B cell (primary cell): Measurements from ENCODE around the gene CHST11. TPM values are rescaled to one million over a fixed set of nuclear protein-coding genes. Genes with fewer than 3 reads are reported as not detected.

Experiments
- ATAC-seq: fragments of 200-7000 bp; cut with Tn5 transposase; one replicate; pipeline ENCODE4 v1.10.0; 2021; ENCODE audit warnings: low read depth, mild to moderate bottlenecking, moderate number of reproducible peaks, moderate library complexity
- CTCF ChIA-PET: fragments of 350-600 bp; sonication (Branson Sonifier 250); formaldehyde crosslinking; loops from one replicate; lab custom pipeline; 2021; ENCODE audit warnings: antibody characterized with exemption, inconsistent platforms; lab: Charles Lee
- POLR2A ChIA-PET: fragments of 350-600 bp; sonication (Branson Sonifier 250); formaldehyde crosslinking; loops from one replicate; lab custom pipeline; 2021; ENCODE audit warnings: antibody characterized with exemption; lab: Charles Lee
- DNase-seq: peaks from one replicate; pipeline ENCODE4 v3.0.0; 2013
- H2AFZ ChIP-seq: 2 replicates; pipeline ENCODE4 v1.6.1; 2012; ENCODE audit warnings: mild to moderate bottlenecking, low read depth, low read length; ENCODE audit not compliant: insufficient read depth, poor library complexity, severe bottlenecking
- H3K27ac ChIP-seq, 2 donors: 1 replicate in 1 of 2; 2 replicates in 1 of 2; pipeline ENCODE4 v1.5.1; 2012 to 2013; ENCODE audit warnings: low read length in 2 of 2, mild to moderate bottlenecking in 2 of 2, moderate library complexity in 1 of 2
- H3K27me3 ChIP-seq, 4 experiments: fragments of 200-600 bp in 1 of 4; sonication (generic) in 1 of 4; replicated peaks in 1 of 4; 1 replicate in 2 of 4; 2 replicates in 2 of 4; pipeline versions ENCODE4 v1.6.1 to v1.7.0; 2013 to 2016; ENCODE audit warnings: low read length in 3 of 4, mild to moderate bottlenecking in 2 of 4, mixed read lengths in 1 of 4, moderate library complexity in 1 of 4; ENCODE audit not compliant: insufficient read depth in 4 of 4, control insufficient read depth in 3 of 4; ENCODE audit errors: control extremely low read depth in 1 of 4
- H3K36me3 ChIP-seq, 2 experiments: replicated peaks in 1 of 2; 1 replicate in 1 of 2; 2 replicates in 1 of 2; pipeline versions ENCODE4 v1.6.1 to v1.7.1; 2013; ENCODE audit warnings: low read length in 1 of 2; ENCODE audit not compliant: insufficient read depth in 2 of 2, control insufficient read depth in 1 of 2; ENCODE audit errors: control extremely low read depth in 1 of 2, extremely low read depth in 1 of 2
- H3K4me1 ChIP-seq, 2 donors: fragments of 200-600 bp in 1 of 2; sonication (generic) in 1 of 2; 1 replicate in 1 of 2; 2 replicates in 1 of 2; pipeline versions ENCODE4 v1.5.1 to v1.6.1; 2013 to 2017; ENCODE audit warnings: low read length in 2 of 2; ENCODE audit not compliant: control insufficient read depth in 2 of 2, insufficient read depth in 2 of 2
- H3K4me2 ChIP-seq: replicated peaks from 2 replicates; pipeline ENCODE3; 2012; ENCODE audit warnings: mild to moderate bottlenecking, low read depth, low read length; ENCODE audit not compliant: poor library complexity, severe bottlenecking
- H3K4me3 ChIP-seq, 5 experiments: fragments of 200-600 bp in 1 of 5; sonication (generic) in 1 of 5; 1 replicate in 3 of 5; 2 replicates in 2 of 5; pipeline versions ENCODE4 v1.5.1 to v1.7.0; 2011 to 2016; ENCODE audit warnings: low read length in 4 of 5, mild to moderate bottlenecking in 4 of 5, low read depth in 2 of 5, control low read depth in 1 of 5, moderate library complexity in 1 of 5; ENCODE audit not compliant: insufficient read depth in 1 of 5; ENCODE audit errors: control extremely low read depth in 1 of 5, extremely low read depth in 1 of 5
- H3K79me2 ChIP-seq: fragments of 200-600 bp; sonication (generic); one replicate; pipeline ENCODE4 v1.6.0; 2016; ENCODE audit warnings: low read length; ENCODE audit not compliant: control insufficient read depth, insufficient read depth
- H3K9ac ChIP-seq: fragments of 200-600 bp; sonication (generic); 2 replicates; pipeline ENCODE4 v1.6.1; 2017; ENCODE audit warnings: mild to moderate bottlenecking, low read length, moderate library complexity
- H3K9me3 ChIP-seq, 3 donors: one replicate each; pipeline versions ENCODE4 v1.6.1 to v1.7.1; 2013; ENCODE audit warnings: low read length in 2 of 3; ENCODE audit not compliant: control insufficient read depth in 2 of 3, insufficient read depth in 1 of 3; ENCODE audit errors: control extremely low read depth in 1 of 3
- H4K20me1 ChIP-seq: 2 replicates; pipeline ENCODE4 v1.6.0; 2012; ENCODE audit warnings: mild to moderate bottlenecking, low read length; ENCODE audit not compliant: insufficient read depth, control insufficient read depth, poor library complexity, severe bottlenecking
- H3K27ac Mint-ChIP-seq: one replicate; pipeline ENCODE4 v1.8.0; 2021; ENCODE audit warnings: mixed read lengths
- H3K27me3 Mint-ChIP-seq: one replicate; pipeline ENCODE4 v1.8.0; 2021; ENCODE audit warnings: mixed read lengths
- H3K4me1 Mint-ChIP-seq: one replicate; pipeline ENCODE4 v1.8.0; 2021; ENCODE audit warnings: mixed read lengths
- H3K4me3 Mint-ChIP-seq: one replicate; pipeline ENCODE4 v1.8.0; 2021; ENCODE audit warnings: mixed read lengths
- H3K9me3 Mint-ChIP-seq: one replicate; pipeline ENCODE4 v1.8.0; 2022; ENCODE audit warnings: mixed read lengths; ENCODE audit not compliant: insufficient read depth
- EZH2 ChIP-seq: IDR thresholded peaks from 2 replicates; pipeline ENCODE4 v1.6.1; 2012; ENCODE audit warnings: borderline replicate concordance, low read depth, mild to moderate bottlenecking, moderate library complexity, low read length; ENCODE audit not compliant: insufficient read depth, poor library complexity, severe bottlenecking
- WGBS: methylation state at CpG from one replicate; pipeline ENCODE4 v1.1.5; 2013; ENCODE audit warnings: missing lambda C conversion rate; ENCODE audit not compliant: insufficient coverage; 5-methylcytosine and 5-hydroxymethylcytosine counted together
- intact Hi-C: fragments of 100-400 bp; cut with micrococcal nuclease; formaldehyde crosslinking; loops from one replicate; pipeline ENCODE4 v1.10.0; 2022
- polyA plus RNA-seq: library from polyadenylated mRNA; depleted of rRNA; stranded (reverse); fragments of >200 nt; gene quantifications from 2 replicates; pipeline ENCODE4 v1.2.3, GENCODE V29; 2012
- total RNA-seq, 2 donors: library from RNA; stranded (reverse); fragments of 120-200 nt in 1 of 2; gene quantifications; 1 replicate in 1 of 2; 2 replicates in 1 of 2; pipeline versions ENCODE4 v1.2.3 to v1.2.4, GENCODE V29; 2013 to 2022
- TF ChIP-seq, protein P1 (sequence below): fragments of 200-600 bp; IDR thresholded peaks from one replicate; pipeline ENCODE4 v1.8.0; 2022; ENCODE audit warnings: antibody characterized with exemption, mild to moderate bottlenecking

CHST11 gene
- total and polyA plus RNA-seq, 2 donors (not counting 1 experiment from before 2014, with no cell fraction given), result 46.3 to 152 TPM

DNA sequence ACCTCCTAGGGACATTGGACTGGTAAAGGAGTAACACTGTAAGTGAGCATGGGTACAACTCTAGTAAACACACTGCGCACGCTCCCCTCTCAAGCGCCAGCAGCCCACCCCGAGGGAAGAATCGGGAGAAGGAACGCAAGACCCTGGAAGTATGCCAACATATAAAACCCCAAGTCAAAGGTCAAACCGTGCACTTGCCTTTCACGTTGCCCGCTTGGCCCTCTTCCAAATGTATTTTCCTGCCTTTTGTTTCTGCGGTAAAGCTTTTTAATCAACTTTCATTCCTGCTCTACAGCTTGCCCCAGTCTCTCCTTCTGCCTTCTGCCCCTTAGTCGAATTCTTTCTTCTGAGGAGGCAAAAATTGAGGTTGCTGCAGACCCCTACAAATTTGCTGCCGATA is 17.6 kb upstream of the CHST11 start:
- ChIA-PET POLR2A (no interaction called here), CTCF (no interaction called here)
- intact Hi-C loops, result no loop called here
- Histone ChIP-seq H3K36me3 (no peaks in the 10 kb centered on the region), H3K27me3 (peaks cover 0 to 3% (median 1%) of the 10 kb centered on the region in 4 experiments), H3K9me3 (no peaks in the 10 kb centered on the region), H3K4me1 (no peaks in the 10 kb centered on the region), H2AFZ (no peak overlapping the region), H3K27ac (no peak overlapping the region), H3K4me2 (no peak overlapping the region), H3K4me3 (no peak overlapping the region), H3K9ac (no peak overlapping the region), H3K79me2 (no peaks in the 10 kb centered on the region), H4K20me1 (no peaks in the 10 kb centered on the region)
- DNase-seq, result no peak
- Mint-ChIP-seq H3K4me3 (no peak overlapping the region), H3K27me3 (peaks cover 3% of the 10 kb centered on the region), H3K27ac (no peak overlapping the region), H3K9me3 (no peaks in the 10 kb centered on the region), H3K4me1 (peaks cover 2% of the 10 kb centered on the region)
- ATAC-seq, result no peak
- TF ChIP-seq, protein P1, sequence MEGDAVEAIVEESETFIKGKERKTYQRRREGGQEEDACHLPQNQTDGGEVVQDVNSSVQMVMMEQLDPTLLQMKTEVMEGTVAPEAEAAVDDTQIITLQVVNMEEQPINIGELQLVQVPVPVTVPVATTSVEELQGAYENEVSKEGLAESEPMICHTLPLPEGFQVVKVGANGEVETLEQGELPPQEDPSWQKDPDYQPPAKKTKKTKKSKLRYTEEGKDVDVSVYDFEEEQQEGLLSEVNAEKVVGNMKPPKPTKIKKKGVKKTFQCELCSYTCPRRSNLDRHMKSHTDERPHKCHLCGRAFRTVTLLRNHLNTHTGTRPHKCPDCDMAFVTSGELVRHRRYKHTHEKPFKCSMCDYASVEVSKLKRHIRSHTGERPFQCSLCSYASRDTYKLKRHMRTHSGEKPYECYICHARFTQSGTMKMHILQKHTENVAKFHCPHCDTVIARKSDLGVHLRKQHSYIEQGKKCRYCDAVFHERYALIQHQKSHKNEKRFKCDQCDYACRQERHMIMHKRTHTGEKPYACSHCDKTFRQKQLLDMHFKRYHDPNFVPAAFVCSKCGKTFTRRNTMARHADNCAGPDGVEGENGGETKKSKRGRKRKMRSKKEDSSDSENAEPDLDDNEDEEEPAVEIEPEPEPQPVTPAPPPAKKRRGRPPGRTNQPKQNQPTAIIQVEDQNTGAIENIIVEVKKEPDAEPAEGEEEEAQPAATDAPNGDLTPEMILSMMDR, result no peak
- TF ChIP-seq EZH2, result no peak
- WGBS, result 94% methylated on average over 10 of the region's 12 CpGs

DNA sequence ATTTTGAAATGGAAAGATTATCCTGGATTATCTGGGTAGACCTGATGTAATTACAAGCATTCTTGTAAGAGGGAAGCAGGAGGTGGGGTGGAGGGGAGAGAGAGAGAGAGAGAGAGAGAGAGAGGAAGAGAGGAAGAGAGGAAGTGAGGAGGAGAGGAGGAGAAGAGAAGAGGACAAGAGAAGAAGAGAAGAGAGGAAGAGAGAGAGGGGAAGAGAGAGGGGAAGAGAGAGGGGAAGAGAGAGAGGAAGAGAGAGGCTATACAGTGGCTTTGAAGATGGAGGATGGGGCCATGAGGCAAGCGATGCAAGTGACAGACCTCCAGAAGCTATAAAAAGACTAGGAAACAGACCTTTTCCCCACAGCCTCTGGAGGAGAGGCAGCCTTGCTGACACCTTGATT is 13.7 kb upstream of the CHST11 start:
- CTCF ChIA-PET, result no interaction called here

More for the DNA sequence above, 13.7 kb upstream of the CHST11 start:
- no peak for TF ChIP-seq EZH2
- TF ChIP-seq, protein P1, result no peak
- Mint-ChIP-seq H3K9me3 (peaks cover 5% of the 10 kb centered on the region), H3K27me3 (peaks cover 3% of the 10 kb centered on the region), H3K4me3 (no peak overlapping the region), H3K27ac (no peak overlapping the region), H3K4me1 (peaks cover 4% of the 10 kb centered on the region)
- ATAC-seq (no peak), DNase-seq (no peak)
- H3K27me3 ChIP-seq, result no peaks in the 10 kb centered on the region
- no CpG with 5 or more reads among the region's 1 CpG for WGBS
- H3K4me3 ChIP-seq, result no peak overlapping the region
- POLR2A ChIA-PET, result no interaction called here
- no peaks in the 10 kb centered on the region for H4K20me1 ChIP-seq
- H3K4me2 ChIP-seq, result no peak overlapping the region
- H2AFZ ChIP-seq, result no peak overlapping the region
- no peak overlapping the region for H3K9ac ChIP-seq
- H3K79me2 ChIP-seq, result no peaks in the 10 kb centered on the region
- intact Hi-C loops, result no loop called here
- no peaks in the 10 kb centered on the region for H3K36me3 ChIP-seq
- no peaks in the 10 kb centered on the region for H3K4me1 ChIP-seq
- H3K9me3 ChIP-seq, result peaks cover 1 to 9% (median 3%) of the 10 kb centered on the region in 3 donors
- H3K27ac ChIP-seq, result no peak overlapping the region
